Nephron (organoid): Measurements from ENCODE around the gene CFAP97D2.
"Not testable (repeated sequence)": the region's sequence is repeated elsewhere in the genome, so short reads cannot be mapped to it uniquely, and the experiment has no call there.

Experiments
- H3K27ac Mint-ChIP-seq, 3 experiments: 2 replicates each; pipeline ENCODE4 v1.8.0; 2020; ENCODE audit warnings: mixed read lengths in 3 of 3, mild to moderate bottlenecking in 2 of 3, moderate library complexity in 1 of 3
- H3K27me3 Mint-ChIP-seq: 2 replicates; pipeline ENCODE4 v1.8.0; 2021; ENCODE audit warnings: low read depth, mild to moderate bottlenecking, moderate library complexity, mixed read lengths
- H3K36me3 Mint-ChIP-seq: 2 replicates; pipeline ENCODE4 v1.8.0; 2020; ENCODE audit warnings: low read depth, mixed read lengths
- H3K4me1 Mint-ChIP-seq: 2 replicates; pipeline ENCODE4 v1.8.0; 2020; ENCODE audit warnings: mixed read lengths
- H3K4me3 Mint-ChIP-seq, 3 experiments: 2 replicates each; pipeline ENCODE4 v1.8.0; 2020; ENCODE audit warnings: mild to moderate bottlenecking in 3 of 3, mixed read lengths in 3 of 3, moderate library complexity in 2 of 3
- H3K9me3 Mint-ChIP-seq: 2 replicates; pipeline ENCODE4 v1.8.0; 2020; ENCODE audit warnings: mixed read lengths
- CTCF ChIP-seq, 3 experiments: fragments of 200-600 bp; sonication (generic); IDR thresholded peaks; one replicate each; pipeline ENCODE4 v1.5.0; 2021; ENCODE audit warnings: antibody characterized with exemption in 3 of 3; ENCODE audit not compliant: unreplicated experiment in 3 of 3

CFAP97D2 gene

GRCh38 chr13:114177245-114178010, 1.6 kb upstream of the CFAP97D2 start:
- Mint-ChIP-seq H3K4me1 (peaks cover 14% of the 10 kb centered on the region), H3K9me3 (peaks cover 20% of the 10 kb centered on the region), H3K4me3 (no peak overlapping the region), H3K27ac (no peak overlapping the region), H3K36me3 (no peaks in the 10 kb centered on the region), H3K27me3 (peaks cover 8% of the 10 kb centered on the region)
- no peak for TF ChIP-seq CTCF (IDR thresholded peaks at IDR 0.05; ENCODE audit: unreplicated experiment in 3 of 3)

GRCh38 chr13:114185182-114185971, 6.3 kb downstream of the CFAP97D2 start:
- Mint-ChIP-seq H3K27ac (no peak overlapping the region), H3K4me1 (peaks cover 2% of the 10 kb centered on the region), H3K36me3 (no peaks in the 10 kb centered on the region), H3K4me3 (no peak overlapping the region), H3K9me3 (peaks cover 6% of the 10 kb centered on the region), H3K27me3 (peaks cover 5% of the 10 kb centered on the region)
- TF ChIP-seq CTCF (IDR thresholded peaks at IDR 0.05; ENCODE audit: unreplicated experiment in 3 of 3) = no peak

GRCh38 chr13:114194853-114195252, 15.8 kb downstream of the CFAP97D2 start:
- no peaks in the 10 kb centered on the region for H3K4me1 Mint-ChIP-seq
- no peak for TF ChIP-seq CTCF (IDR thresholded peaks at IDR 0.05; ENCODE audit: unreplicated experiment in 3 of 3)
- H3K36me3 Mint-ChIP-seq = no peaks in the 10 kb centered on the region
- H3K27me3 Mint-ChIP-seq = peaks cover 8% of the 10 kb centered on the region
- no peak overlapping the region for H3K4me3 Mint-ChIP-seq
- peaks cover 11% of the 10 kb centered on the region for H3K9me3 Mint-ChIP-seq
- H3K27ac Mint-ChIP-seq = no peak overlapping the region

GRCh38 chr13:114196629-114197028, 17.6 kb downstream of the CFAP97D2 start:
- H3K27ac Mint-ChIP-seq = no peak overlapping the region
- no peak overlapping the region for H3K4me3 Mint-ChIP-seq
- H3K27me3 Mint-ChIP-seq = peaks cover 8% of the 10 kb centered on the region
- no peak for TF ChIP-seq CTCF (IDR thresholded peaks at IDR 0.05; ENCODE audit: unreplicated experiment in 3 of 3)
- H3K36me3 Mint-ChIP-seq = no peaks in the 10 kb centered on the region
- peaks cover 5% of the 10 kb centered on the region for H3K9me3 Mint-ChIP-seq
- H3K4me1 Mint-ChIP-seq = no peaks in the 10 kb centered on the region

GRCh38 chr13:114198556-114198955, 19.5 kb downstream of the CFAP97D2 start:
- Mint-ChIP-seq H3K4me3 (no peak overlapping the region), H3K36me3 (no peaks in the 10 kb centered on the region), H3K27me3 (peaks cover 8% of the 10 kb centered on the region), H3K27ac (no peak overlapping the region), H3K4me1 (no peaks in the 10 kb centered on the region), H3K9me3 (peaks cover 3% of the 10 kb centered on the region)
- no peak for TF ChIP-seq CTCF (IDR thresholded peaks at IDR 0.05; ENCODE audit: unreplicated experiment in 3 of 3)

GRCh38 chr13:114199526-114199925, 20.5 kb downstream of the CFAP97D2 start:
- H3K4me1 Mint-ChIP-seq, H3K9me3 Mint-ChIP-seq, H3K36me3 Mint-ChIP-seq, H3K27ac Mint-ChIP-seq, H3K4me3 Mint-ChIP-seq, H3K27me3 Mint-ChIP-seq: not testable (repeated sequence)
